CD1c-positive myeloid dendritic cell (primary cell): ENCODE data around the gene ARID5B.

Source experiments
- DNase-seq: peaks from one replicate; pipeline ENCODE4 v3.0.0-alpha.2; 2016; ENCODE audit errors: extremely low spot score

Gene ARID5B

DNA sequence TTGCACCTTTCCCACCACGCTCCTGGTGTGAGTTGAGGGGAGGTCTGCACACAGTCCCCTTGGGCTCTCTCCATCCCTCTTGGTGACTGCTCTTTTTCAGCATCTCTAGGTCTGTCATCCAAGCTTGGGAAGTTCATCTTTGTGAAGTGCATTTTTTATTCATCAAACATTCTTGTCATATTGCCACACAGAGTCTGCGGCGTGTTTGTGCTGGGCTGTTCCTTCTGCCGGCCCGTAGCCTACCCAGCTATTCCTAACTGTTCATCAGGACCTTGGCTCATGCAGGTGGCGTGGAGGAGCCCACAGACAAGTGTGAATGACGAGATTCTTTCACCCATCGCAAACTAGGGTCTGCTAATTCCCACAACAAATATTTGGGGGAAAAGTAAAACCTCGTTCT, 202.4 kb downstream of the ARID5B start:
- DNase-seq: no peak

GRCh38 chr10:62106929-62107519, 205.5 kb downstream of the ARID5B start:
- DNase-seq: no peak

GRCh38 chr10:62108759-62109586, 207.5 kb downstream of the ARID5B start:
- DNase-seq: peak; percentile 17

GRCh38 chr10:62109587-62110293, 208.2 kb downstream of the ARID5B start:
- DNase-seq: peak; percentile 89

- DNase-seq: no peak
Measured at GRCh38 chr10:62112300-62112699, 210.8 kb downstream of the ARID5B start.

- DNase-seq: no peak
Measured at GRCh38 chr10:62112963-62113362, 211.5 kb downstream of the ARID5B start.

- DNase-seq: no peak
Measured at GRCh38 chr10:62113680-62114079, 212.2 kb downstream of the ARID5B start.

DNA sequence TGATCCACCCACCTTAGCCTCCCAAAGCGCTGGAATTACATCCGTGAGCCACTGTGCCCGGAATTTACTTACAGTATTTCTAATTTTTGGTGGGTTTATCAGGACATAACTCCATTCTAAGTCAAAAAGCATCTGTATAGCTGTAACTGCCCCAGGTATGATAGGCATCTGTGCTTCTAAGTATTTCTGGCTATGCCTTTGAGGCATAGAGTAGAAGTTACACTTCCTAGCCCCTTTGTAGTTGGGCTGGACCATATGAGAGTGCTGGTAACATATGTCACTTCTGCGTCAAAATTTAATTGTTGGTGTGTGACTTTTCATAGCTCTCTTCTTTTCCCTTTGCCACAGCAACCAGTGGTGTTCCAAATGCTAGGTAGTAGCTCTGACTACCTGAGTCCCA, 213.8 kb downstream of the ARID5B start:
- DNase-seq: no peak

GRCh38 chr10:62115842-62116241, 214.3 kb downstream of the ARID5B start:
- no peak for DNase-seq

DNA sequence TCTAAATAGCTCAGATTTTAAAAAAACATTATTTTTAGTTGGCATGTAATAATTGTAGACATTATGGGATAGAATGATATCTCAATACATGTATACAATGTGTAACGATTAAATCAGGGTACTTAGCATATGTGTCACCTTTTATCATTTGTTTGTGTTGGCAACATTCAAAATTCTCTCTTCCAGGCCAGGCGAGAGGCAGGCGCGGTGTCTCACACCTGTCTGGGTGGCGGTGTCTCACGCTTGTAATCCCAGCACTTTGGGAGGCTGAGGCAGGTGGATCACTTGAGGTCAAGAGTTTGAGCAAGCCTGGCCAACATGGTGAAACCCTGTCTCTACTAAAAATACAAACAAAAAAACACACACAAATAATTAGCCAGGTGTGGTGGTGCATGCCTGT, 215.4 kb downstream of the ARID5B start:
- DNase-seq: no peak

- DNase-seq: no peak
Measured at GRCh38 chr10:62121187-62121530, 219.7 kb downstream of the ARID5B start.

DNA sequence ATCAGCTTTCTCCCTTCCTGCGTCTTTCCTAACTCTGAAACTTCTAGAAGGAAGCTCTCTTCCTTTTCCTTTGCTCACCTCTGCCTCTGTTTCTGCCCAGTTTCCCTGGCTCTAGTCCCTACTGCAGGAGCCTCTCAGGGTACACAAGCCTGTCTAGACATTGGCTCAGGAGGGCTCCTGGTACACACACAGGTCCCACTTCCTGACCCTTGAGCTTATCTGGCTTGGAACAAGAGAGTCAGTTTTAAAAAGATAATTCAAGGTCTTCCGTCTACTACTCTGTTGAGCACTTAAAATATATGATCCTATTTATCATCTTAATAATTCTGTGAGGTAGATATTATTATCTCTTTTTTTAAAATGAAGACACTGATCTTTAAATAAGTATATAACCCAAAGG, 226.5 kb downstream of the ARID5B start:
- no peak for DNase-seq

GRCh38 chr10:62130948-62131347, 229.4 kb downstream of the ARID5B start:
- DNase-seq: no peak

DNA sequence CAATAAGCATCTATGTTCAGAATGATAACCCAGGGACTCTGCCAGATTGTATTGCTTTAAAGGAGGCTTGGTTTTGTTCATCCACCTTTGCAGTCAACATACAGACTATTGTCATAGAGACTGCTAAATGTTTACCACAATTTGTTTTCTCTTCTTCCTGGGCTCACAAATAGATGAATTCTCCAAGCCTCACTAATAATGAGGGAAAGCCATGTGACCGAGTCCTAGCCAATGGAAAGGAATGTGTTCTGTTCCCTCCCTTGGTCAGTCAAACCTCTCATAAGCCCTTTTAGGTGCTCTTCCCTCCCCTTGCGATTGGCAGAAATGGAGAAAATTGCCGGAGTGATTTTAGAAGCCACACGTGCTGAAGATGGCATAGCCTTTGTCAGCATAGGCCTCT, 230.2 kb downstream of the ARID5B start:
- DNase-seq: no peak

GRCh38 chr10:62133618-62134017, 232.1 kb downstream of the ARID5B start:
- DNase-seq: no peak

- DNase-seq: no peak
Measured at GRCh38 chr10:62136931-62137330, 235.4 kb downstream of the ARID5B start.
